IMR-90 (cell line): ENCODE data around the gene TTC19. TPM values are rescaled to one million over a fixed set of nuclear protein-coding genes. Genes with fewer than 3 reads are reported as not detected.

Experiments used
- ATAC-seq: fragments of 200-7000 bp; cut with Tn5 transposase; 2 replicates; pipeline ENCODE4 v1.9.1; 2020; ENCODE audit warnings: low read depth, mild to moderate bottlenecking, moderate library complexity
- BruUV-seq: library from RNA; stranded (reverse); fragments of 400-500 nt; replicated peaks from 2 replicates; lab custom pipeline; 2021; lab: Mats Ljungman, UMichigan
- CTCF ChIA-PET: fragments of 300-600 bp; formaldehyde crosslinking; extraction: SDS; loops from one replicate; lab custom pipeline; 2021; ENCODE audit warnings: antibody characterized with exemption; lab: Yijun Ruan, JAX
- POLR2A ChIA-PET: fragments of 300-600 bp; sonication (Branson Sonifier 250); formaldehyde crosslinking; loops from one replicate; lab custom pipeline; 2022; ENCODE audit warnings: antibody characterized with exemption; ENCODE audit not compliant: unreplicated experiment; lab: Charles Lee
- DNase-seq: peaks from one replicate; pipeline ENCODE4 v3.0.0; 2013
- H2AFZ ChIP-seq: replicated peaks from 2 replicates; pipeline ENCODE3; 2013; ENCODE audit warnings: low read length, mild to moderate bottlenecking; ENCODE audit not compliant: poor library complexity
- H2AK5ac ChIP-seq: 2 replicates; pipeline ENCODE4 v1.6.1; 2013; ENCODE audit warnings: low read depth, low read length, inconsistent platforms
- H2AK9ac ChIP-seq: replicated peaks from 2 replicates; pipeline ENCODE3; 2013; ENCODE audit warnings: mild to moderate bottlenecking, low read depth, low read length, moderate library complexity; ENCODE audit not compliant: poor library complexity
- H2BK120ac ChIP-seq: 2 replicates; pipeline ENCODE4 v1.6.1; 2013; ENCODE audit warnings: low read depth, low read length, inconsistent platforms
- H2BK15ac ChIP-seq: 3 replicates; pipeline ENCODE4 v1.6.1; 2013; ENCODE audit warnings: low read depth, low read length, inconsistent platforms
- H2BK20ac ChIP-seq: 2 replicates; pipeline ENCODE4 v1.6.1; 2013; ENCODE audit warnings: low read depth, mild to moderate bottlenecking, inconsistent platforms, low read length, moderate library complexity
- H2BK5ac ChIP-seq: 2 replicates; pipeline ENCODE4 v1.6.1; 2013; ENCODE audit warnings: mild to moderate bottlenecking, low read depth, low read length, inconsistent platforms; ENCODE audit not compliant: poor library complexity, severe bottlenecking
- H3K14ac ChIP-seq: replicated peaks from 2 replicates; pipeline ENCODE4 v1.6.1; 2013; ENCODE audit warnings: low read depth, low read length, inconsistent platforms
- H3K18ac ChIP-seq: 2 replicates; pipeline ENCODE4 v1.6.1; 2013; ENCODE audit warnings: low read depth, low read length, control low read depth
- H3K23ac ChIP-seq: 2 replicates; pipeline ENCODE4 v1.6.1; 2013; ENCODE audit warnings: low read depth, low read length, inconsistent platforms
- H3K27ac ChIP-seq: 2 replicates; pipeline ENCODE4 v1.5.1; 2013; ENCODE audit warnings: mild to moderate bottlenecking, control low read depth, low read length; ENCODE audit not compliant: insufficient read depth
- H3K27me3 ChIP-seq: 2 replicates; pipeline ENCODE4 v1.6.1; 2013; ENCODE audit warnings: low read length; ENCODE audit not compliant: control insufficient read depth, insufficient read depth
- H3K36me3 ChIP-seq: 2 replicates; pipeline ENCODE4 v1.6.1; 2013; ENCODE audit warnings: low read length, mixed read lengths; ENCODE audit not compliant: control insufficient read depth, insufficient read depth
- H3K4ac ChIP-seq: 2 replicates; pipeline ENCODE4 v1.6.1; 2013; ENCODE audit warnings: low read depth, low read length, inconsistent platforms
- H3K4me1 ChIP-seq: 2 replicates; pipeline ENCODE4 v1.6.1; 2013; ENCODE audit warnings: low read length, mixed read lengths; ENCODE audit not compliant: control insufficient read depth, insufficient read depth
- H3K4me2 ChIP-seq: 2 replicates; pipeline ENCODE4 v1.6.1; 2013; ENCODE audit warnings: low read depth, mild to moderate bottlenecking, control low read depth, low read length, moderate library complexity
- H3K4me3 ChIP-seq: 2 replicates; pipeline ENCODE4 v1.5.1; 2013; ENCODE audit warnings: low read depth, mild to moderate bottlenecking, control low read depth, low read length, moderate library complexity; ENCODE audit not compliant: insufficient read depth
- H3K56ac ChIP-seq: 2 replicates; pipeline ENCODE4 v1.6.1; 2013; ENCODE audit warnings: low read length, inconsistent platforms; ENCODE audit not compliant: insufficient read depth; ENCODE audit errors: extremely low read depth
- H3K79me1 ChIP-seq, 2 experiments: 2 replicates each; pipeline ENCODE4 v1.6.1; 2013; ENCODE audit warnings: low read length in 2 of 2, inconsistent platforms in 1 of 2, low read depth in 1 of 2
- H3K9ac ChIP-seq: 2 replicates; pipeline ENCODE4 v1.6.1; 2013; ENCODE audit warnings: low read depth, low read length, control low read depth
- H3K9me1 ChIP-seq: 2 replicates; pipeline ENCODE4 v1.6.1; 2013; ENCODE audit warnings: low read length, inconsistent platforms; ENCODE audit not compliant: insufficient read depth
- H3K9me3 ChIP-seq: 2 replicates; pipeline ENCODE4 v1.6.1; 2013; ENCODE audit warnings: low read length; ENCODE audit not compliant: control insufficient read depth, insufficient read depth
- H4K20me1 ChIP-seq: 2 replicates; pipeline ENCODE4 v1.6.1; 2013; ENCODE audit warnings: low read length, inconsistent platforms; ENCODE audit not compliant: insufficient read depth
- H4K5ac ChIP-seq: 2 replicates; pipeline ENCODE4 v1.6.1; 2013; ENCODE audit warnings: mild to moderate bottlenecking, low read depth, low read length, control low read depth
- H4K8ac ChIP-seq, 2 experiments: 2 replicates each; pipeline ENCODE4 v1.6.1; 2013; ENCODE audit warnings: low read depth in 2 of 2, low read length in 2 of 2, control low read depth in 1 of 2, inconsistent platforms in 1 of 2
- H4K91ac ChIP-seq: 2 replicates; pipeline ENCODE4 v1.6.1; 2013; ENCODE audit warnings: low read depth, low read length, inconsistent platforms; ENCODE audit not compliant: insufficient read depth
- CEBPB ChIP-seq: IDR thresholded peaks from 2 replicates; pipeline ENCODE4 v1.6.1; 2012; ENCODE audit warnings: low read depth, low read length, improper control_type of control experiment
- ELK1 ChIP-seq: fragments of 150-350 bp; IDR thresholded peaks from 2 replicates; pipeline ENCODE4 v1.6.1; 2016; ENCODE audit warnings: low read depth, mild to moderate bottlenecking, low read length, moderate library complexity, borderline replicate concordance
- RAD21 ChIP-seq: IDR thresholded peaks from 2 replicates; pipeline ENCODE4 v1.6.1; 2012; ENCODE audit warnings: low read length, improper control_type of control experiment
- RFX5 ChIP-seq: IDR thresholded peaks from 2 replicates; pipeline ENCODE4 v1.8.0; 2012; ENCODE audit warnings: low read depth, mild to moderate bottlenecking, low read length, moderate library complexity
- WGBS, 2 experiments: methylation state at CpG; one replicate each; pipeline versions ENCODE4 v1.1.5 to v1.1.7; 2013; ENCODE audit warnings: missing lambda C conversion rate in 2 of 2; ENCODE audit not compliant: insufficient read length in 1 of 2; ENCODE audit errors: extremely low coverage in 2 of 2; 5-methylcytosine and 5-hydroxymethylcytosine counted together
- dilution Hi-C: fragments of 300-500 bp; cut with HindIII; formaldehyde crosslinking; loops from one replicate; pipeline ENCODE4 v1.14.3; 2018; ENCODE audit warnings: low sequenced_read_pairs; ENCODE audit not compliant: unreplicated experiment
- in situ Hi-C: fragments of 300-500 bp; cut with MboI; formaldehyde crosslinking; loops from 3 replicates; pipeline ENCODE4 v1.14.3; 2019; ENCODE audit warnings: low sequenced_read_pairs, inconsistent platforms, mixed read lengths
- intact Hi-C: fragments of 100-400 bp; cut with micrococcal nuclease; formaldehyde crosslinking; loops from 2 replicates; pipeline ENCODE4 v1.10.0; 2022
- polyA plus RNA-seq, 3 experiments: library from polyadenylated mRNA; depleted of rRNA; stranded (reverse); fragments of >200 nt; gene quantifications; 2 replicates each; pipeline ENCODE4 v1.2.3, GENCODE V29; 2012; ENCODE audit warnings: low replicate concordance in 1 of 3
- total RNA-seq: library from RNA; depleted of rRNA; stranded (reverse); fragments of >200 nt; gene quantifications from 2 replicates; pipeline ENCODE4 v1.2.3, GENCODE V29; 2012

Gene TTC19
- total and polyA plus RNA-seq, 2 of the 4 experiments (the other 2 are of a cell fraction) = 8.3 to 12.9 TPM

- no peak overlapping the region for H2BK20ac ChIP-seq
- no TSS peak for BruUV-seq
- no peak overlapping the region for H3K14ac ChIP-seq
- H4K8ac ChIP-seq = no peak overlapping the region
- no peak overlapping the region for H3K27ac ChIP-seq
- no peak overlapping the region for H3K4me2 ChIP-seq
- POLR2A ChIA-PET = no interaction called here
- DNase-seq (no peak), ATAC-seq (no peak)
- H3K9me1 ChIP-seq = peaks cover 6% of the 10 kb centered on the region
- dilution Hi-C loops (no loop called here), intact Hi-C loops (no loop called here), in situ Hi-C loops (no loop called here)
- peaks cover 3% of the 10 kb centered on the region for H3K4me1 ChIP-seq
- no peak overlapping the region for H4K5ac ChIP-seq
- no peak overlapping the region for H3K18ac ChIP-seq
- TF ChIP-seq CEBPB (no peak), RFX5 (no peak), ELK1 (no peak), RAD21 (no peak)
- no peak overlapping the region for H4K91ac ChIP-seq
- no peaks in the 10 kb centered on the region for H3K27me3 ChIP-seq
- no peak overlapping the region for H3K4ac ChIP-seq
- peaks cover 22 to 54% of the 10 kb centered on the region in 2 experiments for H3K79me1 ChIP-seq
- H2AFZ ChIP-seq = no peak overlapping the region
- no peaks in the 10 kb centered on the region for H3K9me3 ChIP-seq
- peaks cover 5% of the 10 kb centered on the region; the same call in 1 of the 2 replicates for H4K20me1 ChIP-seq
- peaks cover 29% of the 10 kb centered on the region for H3K36me3 ChIP-seq
- no peak overlapping the region for H3K56ac ChIP-seq
- H2BK15ac ChIP-seq = no peak overlapping the region
- no CpG with 5 or more reads among the region's 1 CpG for WGBS, 2 experiments
- H2AK9ac ChIP-seq = no peak overlapping the region
- no peak overlapping the region for H3K4me3 ChIP-seq
- H3K9ac ChIP-seq = no peak overlapping the region
- no peak overlapping the region for H2BK120ac ChIP-seq
- no peak overlapping the region for H2BK5ac ChIP-seq
- H3K23ac ChIP-seq = no peak overlapping the region
- CTCF ChIA-PET = interaction anchor here (1.0 kb wide), 1 partner anchor 11 kb away, joined by 3 read pairs; no protein-coding TSS in a partner anchor
- H2AK5ac ChIP-seq = no peak overlapping the region
Measured at GRCh38 chr17:16025202-16025601, 25.6 kb downstream of the TTC19 start.
